K562 (cell line): ENCODE results near the gene ZFAND6. TPM values are rescaled to one million over a fixed set of nuclear protein-coding genes. Genes with fewer than 3 reads are reported as not detected.

Source experiments
- ATAC-seq: fragments of 200-7000 bp; cut with Tn5 transposase; 3 replicates; pipeline ENCODE4 v1.9.1; 2020; ENCODE audit warnings: moderate library complexity
- BruUV-seq: library from RNA; stranded (reverse); fragments of 400-500 nt; replicated peaks from 2 replicates; lab custom pipeline; 2021; lab: Mats Ljungman, UMichigan
- CTCF ChIA-PET: fragments of 300-600 bp; formaldehyde crosslinking; extraction: SDS; loops from one replicate; lab custom pipeline; 2021; ENCODE audit warnings: low intra/inter-chr PET ratio; lab: Yijun Ruan, JAX
- POLR2A ChIA-PET: fragments of 300-600, 350-650 bp; sonication (Branson Sonifier 250); formaldehyde crosslinking; extraction: SDS; loops from one replicate; lab custom pipeline; 2021; ENCODE audit warnings: antibody characterized with exemption, inconsistent platforms; lab: Yijun Ruan, JAX
- DNase-seq, 4 experiments: peaks; one replicate each; pipeline versions ENCODE4 v3.0.0 to v3.0.0-alpha.2; 2011 to 2018; ENCODE audit warnings: low spot score in 3 of 4, mixed read lengths in 3 of 4; ENCODE audit errors: extremely low read depth in 1 of 4
- FAIRE-seq: peaks from 2 replicates; lab custom pipeline; 2011; peaks lifted over from hg19 to GRCh38; lab: Jason Lieb, UNC
- H2AFZ ChIP-seq: 2 replicates; pipeline ENCODE4 v1.6.0; 2011; ENCODE audit warnings: low read depth, low read length, control low read depth, inconsistent platforms
- H3K27ac ChIP-seq: fragments of 200-600 bp; 3 replicates; pipeline ENCODE4 v1.8.0; 2011; ENCODE audit warnings: low read depth, mild to moderate bottlenecking, control low read depth, inconsistent platforms, low read length, moderate library complexity, mixed read lengths; ENCODE audit errors: extremely low read depth
- H3K27me3 ChIP-seq, 2 experiments: fragments of 300-600 bp in 1 of 2; 2 replicates in 1 of 2; 3 replicates in 1 of 2; pipeline versions ENCODE4 v1.6.0 to v1.8.0; 2011; ENCODE audit warnings: inconsistent platforms in 2 of 2, low read length in 2 of 2, mild to moderate bottlenecking in 1 of 2, mixed read lengths in 1 of 2, moderate library complexity in 1 of 2; ENCODE audit not compliant: control insufficient read depth in 2 of 2, insufficient read depth in 2 of 2
- H3K36me3 ChIP-seq: fragments of 300-600 bp; 3 replicates; pipeline ENCODE4 v1.8.0; 2011; ENCODE audit warnings: mild to moderate bottlenecking, low read length, inconsistent platforms; ENCODE audit not compliant: control insufficient read depth, insufficient read depth
- H3K4me1 ChIP-seq, 2 experiments: fragments of 200-600 bp in 1 of 2; replicated peaks in 1 of 2; 2 replicates in 1 of 2; 3 replicates in 1 of 2; pipeline versions ENCODE4 v1.5.1 to v1.8.0; 2011; ENCODE audit warnings: inconsistent platforms in 2 of 2, low read length in 2 of 2, mild to moderate bottlenecking in 1 of 2, mixed read lengths in 1 of 2, moderate library complexity in 1 of 2; ENCODE audit not compliant: control insufficient read depth in 2 of 2, insufficient read depth in 2 of 2
- H3K4me2 ChIP-seq: 2 replicates; pipeline ENCODE4 v1.6.1; 2011; ENCODE audit warnings: low read length, control low read depth, inconsistent platforms, mixed read lengths; ENCODE audit not compliant: insufficient read depth
- H3K4me3 ChIP-seq: fragments of 200-600 bp; sonication (generic), shearing (Covaris generic); 2 replicates; pipeline ENCODE4 v1.5.1; 2016; ENCODE audit warnings: control low read depth, inconsistent platforms
- H3K79me2 ChIP-seq: fragments of 200-600 bp; 3 replicates; pipeline ENCODE4 v1.8.0; 2011; ENCODE audit warnings: low read length, inconsistent platforms; ENCODE audit not compliant: control insufficient read depth, insufficient read depth
- H3K9ac ChIP-seq, 2 experiments: 2 replicates each; pipeline versions ENCODE4 v1.6.0 to v1.6.1; 2011; ENCODE audit warnings: low read depth in 2 of 2, low read length in 2 of 2, control low read depth in 1 of 2, inconsistent platforms in 1 of 2, mild to moderate bottlenecking in 1 of 2, mixed read lengths in 1 of 2; ENCODE audit not compliant: insufficient read depth in 1 of 2
- H3K9me1 ChIP-seq: one replicate; pipeline ENCODE4 v1.6.0; 2011; ENCODE audit warnings: inconsistent platforms, mild to moderate bottlenecking, low read length, moderate library complexity; ENCODE audit not compliant: control insufficient read depth, insufficient read depth
- H3K9me3 ChIP-seq: replicated peaks from 2 replicates; pipeline ENCODE4 v1.5.1; 2011; ENCODE audit warnings: low read depth, low read length, inconsistent platforms; ENCODE audit not compliant: control insufficient read depth, insufficient read depth
- H4K20me1 ChIP-seq: replicated peaks from 2 replicates; pipeline ENCODE4 v1.6.1; 2011; ENCODE audit warnings: low read length, inconsistent platforms, mixed read lengths; ENCODE audit not compliant: control insufficient read depth, insufficient read depth
- FOXJ2 ChIP-seq: fragments of 200-800 bp; sonication (Bioruptor generic); IDR thresholded peaks from 2 replicates; pipeline ENCODE4 v1.6.1; 2016; ENCODE audit warnings: missing genetic modification characterization, missing compliant biosample characterization
- KHSRP ChIP-seq: fragments of 450-650 bp; IDR thresholded peaks from 2 replicates; pipeline ENCODE4 v1.6.1; 2017
- MBD2 ChIP-seq: sonication (generic); IDR thresholded peaks from 2 replicates; pipeline ENCODE4 v1.6.1; 2016; ENCODE audit warnings: low read depth, borderline replicate concordance
- PRDM10 ChIP-seq: fragments of 450-650 bp; IDR thresholded peaks from 2 replicates; pipeline ENCODE4 v1.6.1; 2018; ENCODE audit not compliant: partially characterized antibody
- RBM15 ChIP-seq: fragments of 200-400 bp; formaldehyde crosslinking; IDR thresholded peaks from 2 replicates; pipeline ENCODE4 v1.6.1; 2018; ENCODE audit warnings: mild to moderate bottlenecking, low read length, moderate library complexity; ENCODE audit not compliant: insufficient read depth
- TAF9B ChIP-seq: fragments of 450-650 bp; IDR thresholded peaks from 2 replicates; pipeline ENCODE4 v1.6.1; 2018; ENCODE audit warnings: mild to moderate bottlenecking; ENCODE audit not compliant: partially characterized antibody
- ZBTB33 ChIP-seq: sonication (generic); formaldehyde crosslinking; IDR thresholded peaks from 2 replicates; pipeline ENCODE4 v1.8.1; 2023; ENCODE audit warnings: mild to moderate bottlenecking, missing genetic modification reagents
- ZNF133 ChIP-seq: fragments of 250-450 bp; sonication (Bioruptor Pico); IDR thresholded peaks from 2 replicates; pipeline ENCODE4 v1.4.0; 2020; ENCODE audit warnings: mild to moderate bottlenecking
- ZNF431 ChIP-seq: sonication (generic); formaldehyde crosslinking; IDR thresholded peaks from 2 replicates; pipeline ENCODE4 v1.8.0; 2022; ENCODE audit warnings: mild to moderate bottlenecking, missing genetic modification reagents
- ZNF449 ChIP-seq: fragments of 250-450 bp; sonication (Bioruptor Pico); IDR thresholded peaks from 2 replicates; pipeline ENCODE4 v1.8.0; 2022; ENCODE audit warnings: moderate library complexity, mild to moderate bottlenecking, inconsistent platforms
- WGBS: fragments of 100-300 bp; shearing (Covaris generic); methylation state at CpG from one replicate; pipeline ENCODE4 v1.1.6; 2016; ENCODE audit warnings: low coverage, mixed read lengths; ENCODE audit not compliant: insufficient coverage; ENCODE audit errors: missing lambda C conversion rate; 5-methylcytosine and 5-hydroxymethylcytosine counted together
- in situ Hi-C: fragments of 300-500 bp; cut with MboI; formaldehyde crosslinking; loops from 4 replicates; pipeline ENCODE4 v1.15.0; 2018; ENCODE audit warnings: inconsistent platforms, mixed read lengths
- intact Hi-C: fragments of 100-400 bp; cut with micrococcal nuclease; formaldehyde crosslinking; loops from 2 replicates; pipeline ENCODE4 v1.14.2; 2022
- polyA plus RNA-seq, 8 experiments: library from polyadenylated mRNA; depleted of rRNA in 4 of 8; stranded (reverse) in 5 of 8; unstranded in 3 of 8; fragments of >200 nt; fragmentation: Nextera tagmentation in 2 of 8; fragmentation: Illumina TruSeq in 1 of 8; extraction: Ambion mirVana in 2 of 8; extraction: Trizol in 1 of 8; gene quantifications; 2 replicates each; pipeline versions ENCODE4 v1.2.1 to v1.2.3, GENCODE V29; 2011 to 2014; ENCODE audit warnings: inconsistent platforms in 1 of 8, missing spikeins in 1 of 8
- total RNA-seq, 7 experiments: library from RNA; depleted of rRNA in 6 of 7; stranded (reverse); fragments of >200 nt in 6 of 7; fragmentation: Illumina TruSeq in 2 of 7; extraction: Trizol in 2 of 7; gene quantifications; 2 replicates each; pipeline versions ENCODE4 v1.2.1 to v1.2.3, GENCODE V29; 2011 to 2021; ENCODE audit warnings: low replicate concordance in 1 of 7
- TF ChIP-seq, protein P1 (sequence below): fragments of 450-650 bp; IDR thresholded peaks from 2 replicates; pipeline ENCODE4 v1.6.1; 2016

Gene ZFAND6
- total and polyA plus RNA-seq, 9 of the 15 experiments (the other 6 are each of a cell fraction or from before 2014, with no cell fraction given): 53.9 to 206 (median 88.9) TPM

- Histone ChIP-seq H2AFZ (no peak overlapping the region), H3K27ac (no peak overlapping the region), H3K4me1 (peaks cover 2 to 8% of the 10 kb centered on the region in 2 experiments; a peak in 2 of 5 replicates), H3K9ac (no peak overlapping the region), H3K4me2 (no peak overlapping the region), H3K36me3 (peaks cover 9% of the 10 kb centered on the region), H3K4me3 (no peak overlapping the region), H3K9me3 (no peaks in the 10 kb centered on the region), H3K9me1 (no peaks in the 10 kb centered on the region), H3K79me2 (no peaks in the 10 kb centered on the region), H3K27me3 (no peaks in the 10 kb centered on the region), H4K20me1 (no peaks in the 10 kb centered on the region)
- CTCF ChIA-PET: interaction anchor here (0.6 kb wide), 1 partner anchor 37 kb away, joined by 3 read pairs; no protein-coding TSS in a partner anchor
- DNase-seq (no peak), ATAC-seq (peak; percentile 30; the same call in 2 of the 3 replicates), FAIRE-seq (no peak)
- WGBS: 78% methylated on average over 5 of the region's 5 CpGs
- no TSS peak for BruUV-seq
- in situ Hi-C loops (no loop called here), intact Hi-C loops (no loop called here)
- TF ChIP-seq MBD2 (no peak), PRDM10 (no peak), FOXJ2 (tag) (no peak), ZNF431 (CRISPR knock-in tag) (no peak), ZNF133 (CRISPR knock-in tag) (no peak), RBM15 (no peak), ZBTB33 (CRISPR knock-in tag) (no peak), KHSRP (no peak), ZNF449 (CRISPR knock-in tag) (no peak), TAF9B (no peak)
- TF ChIP-seq, protein P1, sequence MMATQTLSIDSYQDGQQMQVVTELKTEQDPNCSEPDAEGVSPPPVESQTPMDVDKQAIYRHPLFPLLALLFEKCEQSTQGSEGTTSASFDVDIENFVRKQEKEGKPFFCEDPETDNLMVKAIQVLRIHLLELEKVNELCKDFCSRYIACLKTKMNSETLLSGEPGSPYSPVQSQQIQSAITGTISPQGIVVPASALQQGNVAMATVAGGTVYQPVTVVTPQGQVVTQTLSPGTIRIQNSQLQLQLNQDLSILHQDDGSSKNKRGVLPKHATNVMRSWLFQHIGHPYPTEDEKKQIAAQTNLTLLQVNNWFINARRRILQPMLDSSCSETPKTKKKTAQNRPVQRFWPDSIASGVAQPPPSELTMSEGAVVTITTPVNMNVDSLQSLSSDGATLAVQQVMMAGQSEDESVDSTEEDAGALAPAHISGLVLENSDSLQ: no peak
- POLR2A ChIA-PET: interaction anchor here (0.5 to 1.2 kb wide), 2 partner anchors 10 to 12 kb away, joined by 3 read pairs; no protein-coding TSS in a partner anchor
Measured at GRCh38 chr15:80141916-80142598, 82.6 kb downstream of the ZFAND6 start.
